Duodenal mucosa (tissue), 2 donors: ENCODE data around the gene SCN2B.

ENCODE experiments used
- H3K27ac ChIP-seq: one replicate; pipeline ENCODE4 v1.7.0; 2013; ENCODE audit warnings: low read depth, low read length
- H3K27me3 ChIP-seq, 2 donors: one replicate each; pipeline ENCODE4 v1.7.0; 2013; ENCODE audit warnings: low read length in 2 of 2, control low read depth in 1 of 2; ENCODE audit not compliant: insufficient read depth in 2 of 2, control insufficient read depth in 1 of 2
- H3K36me3 ChIP-seq, 2 donors: one replicate each; pipeline ENCODE4 v1.7.0; 2013; ENCODE audit warnings: low read length in 2 of 2, control low read depth in 1 of 2; ENCODE audit not compliant: insufficient read depth in 2 of 2, control insufficient read depth in 1 of 2
- H3K4me1 ChIP-seq, 2 donors: one replicate each; pipeline ENCODE4 v1.7.0; 2013; ENCODE audit warnings: low read length in 2 of 2, control low read depth in 1 of 2; ENCODE audit not compliant: insufficient read depth in 2 of 2, control insufficient read depth in 1 of 2
- H3K4me3 ChIP-seq, 2 donors: one replicate each; pipeline ENCODE4 v1.7.0; 2013; ENCODE audit warnings: low read length in 2 of 2, low read depth in 1 of 2
- H3K9ac ChIP-seq, 2 donors: one replicate each; pipeline ENCODE4 v1.7.0; 2013; ENCODE audit warnings: low read length in 2 of 2, low read depth in 1 of 2
- H3K9me3 ChIP-seq, 2 donors: one replicate each; pipeline ENCODE4 v1.7.0; 2013; ENCODE audit warnings: low read length in 2 of 2, control low read depth in 1 of 2; ENCODE audit not compliant: control insufficient read depth in 1 of 2

The SCN2B gene

DNA sequence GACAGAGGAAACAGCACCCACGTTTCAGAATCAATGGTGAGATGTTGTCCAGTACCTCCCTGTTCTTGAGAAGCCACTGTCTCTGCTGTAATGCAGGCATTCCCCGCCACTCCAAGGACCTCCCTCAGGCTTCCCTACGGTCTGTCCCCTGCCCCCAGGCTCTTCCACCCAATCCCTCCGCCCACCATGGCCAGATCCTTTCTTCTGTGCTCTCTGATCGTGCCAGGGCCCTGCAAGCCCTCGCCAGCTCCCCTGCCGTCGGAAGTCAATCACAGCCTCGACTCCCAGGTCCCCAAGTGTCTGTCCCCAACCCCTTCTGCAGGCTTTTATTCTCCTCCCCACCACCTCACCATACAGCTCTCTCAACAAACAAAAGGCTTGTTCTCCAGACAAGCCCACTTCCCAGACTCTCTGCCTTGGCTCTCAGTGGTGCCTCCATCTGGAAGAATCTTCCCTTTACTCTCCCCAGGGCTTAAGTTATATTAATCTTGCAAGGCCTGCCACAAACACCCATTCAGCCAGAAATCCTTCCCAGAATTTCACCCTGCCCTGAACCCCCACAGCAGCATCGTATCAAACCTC, 37.5 kb downstream of the SCN2B start:
- Histone ChIP-seq H3K9ac (no peak overlapping the region), H3K36me3 (no peaks in the 10 kb centered on the region), H3K27me3 (peaks cover 20% of the 10 kb centered on the region in 2 donors), H3K27ac (no peak overlapping the region), H3K9me3 (no peaks in the 10 kb centered on the region), H3K4me1 (no peaks in the 10 kb centered on the region), H3K4me3 (no peak overlapping the region)

DNA sequence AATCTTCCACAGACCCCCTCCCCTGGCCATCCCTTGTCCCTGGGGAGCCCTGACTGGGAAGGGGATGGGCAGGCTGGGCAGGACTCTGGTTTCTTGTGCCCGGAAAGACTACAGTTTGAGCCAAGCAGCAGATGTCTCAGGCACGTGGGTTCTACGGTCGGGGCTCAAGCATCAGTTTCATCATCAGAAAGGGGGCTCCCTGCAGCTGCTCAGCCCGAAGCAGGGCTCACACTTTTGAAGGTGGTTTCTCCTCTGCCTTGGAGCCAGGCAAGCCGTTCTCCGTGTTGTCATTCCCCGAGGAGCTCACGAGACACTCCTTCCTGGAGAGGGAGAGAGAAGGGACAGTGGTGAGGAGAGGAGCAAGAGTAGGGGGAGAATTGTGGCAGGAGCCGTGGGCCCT, 39.6 kb downstream of the SCN2B start:
- Histone ChIP-seq H3K9me3 (no peaks in the 10 kb centered on the region), H3K27me3 (peaks cover 6 to 7% of the 10 kb centered on the region in 2 donors), H3K9ac (no peak overlapping the region), H3K4me1 (no peaks in the 10 kb centered on the region), H3K4me3 (no peak overlapping the region), H3K27ac (no peak overlapping the region), H3K36me3 (no peaks in the 10 kb centered on the region)

DNA sequence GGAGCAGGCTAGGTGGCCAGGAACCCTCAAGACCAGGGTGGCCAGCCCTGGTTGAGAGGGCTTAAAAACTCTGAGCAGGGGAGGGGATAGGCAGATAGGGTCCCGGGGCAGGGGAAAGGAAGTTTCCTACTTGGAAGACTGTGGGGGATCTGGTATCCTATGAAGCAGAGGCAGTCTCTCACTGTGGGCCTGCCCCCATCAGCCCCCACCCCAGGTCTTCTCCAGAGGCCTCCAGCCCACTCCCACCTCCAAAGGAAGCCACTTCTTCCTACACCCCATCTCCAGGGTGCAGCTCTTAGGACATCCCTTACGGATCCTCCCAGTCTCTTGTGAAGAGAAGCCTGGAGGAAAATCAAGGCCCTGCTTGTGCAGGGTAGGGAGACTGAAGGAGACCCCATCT, 40.1 kb downstream of the SCN2B start:
- H3K4me1 ChIP-seq: no peaks in the 10 kb centered on the region
- H3K27me3 ChIP-seq: peaks cover 3 to 6% of the 10 kb centered on the region in 2 donors
- H3K9me3 ChIP-seq: no peaks in the 10 kb centered on the region
- no peaks in the 10 kb centered on the region for H3K36me3 ChIP-seq
- H3K27ac ChIP-seq: no peak overlapping the region
- no peak overlapping the region for H3K4me3 ChIP-seq
- no peak overlapping the region for H3K9ac ChIP-seq

DNA sequence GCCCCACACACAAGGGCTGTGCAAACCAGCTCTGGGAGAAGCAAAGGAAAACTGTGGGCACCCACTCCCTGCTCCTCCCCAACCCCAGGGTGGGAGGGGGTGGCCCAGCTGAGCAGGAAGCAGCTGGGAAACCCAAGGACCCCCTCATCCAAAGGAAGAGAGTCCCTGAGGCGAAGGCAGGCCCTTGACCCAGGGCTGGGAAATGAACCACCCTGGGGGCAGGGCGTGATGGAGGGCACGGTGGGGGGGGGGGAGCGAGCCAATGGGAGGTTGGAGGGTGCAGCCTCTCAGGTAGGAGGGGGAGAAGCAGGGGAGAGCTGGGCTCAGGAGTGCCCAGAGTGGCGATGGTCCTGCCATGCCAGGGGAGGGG, 40.7 kb downstream of the SCN2B start:
- H3K36me3 ChIP-seq: no peaks in the 10 kb centered on the region
- H3K9ac ChIP-seq: no peak overlapping the region
- no peak overlapping the region for H3K27ac ChIP-seq
- H3K4me3 ChIP-seq: no peak overlapping the region
- peaks cover 0 to under 1% of the 10 kb centered on the region in 2 donors for H3K27me3 ChIP-seq
- H3K4me1 ChIP-seq: no peaks in the 10 kb centered on the region
- H3K9me3 ChIP-seq: no peaks in the 10 kb centered on the region

DNA sequence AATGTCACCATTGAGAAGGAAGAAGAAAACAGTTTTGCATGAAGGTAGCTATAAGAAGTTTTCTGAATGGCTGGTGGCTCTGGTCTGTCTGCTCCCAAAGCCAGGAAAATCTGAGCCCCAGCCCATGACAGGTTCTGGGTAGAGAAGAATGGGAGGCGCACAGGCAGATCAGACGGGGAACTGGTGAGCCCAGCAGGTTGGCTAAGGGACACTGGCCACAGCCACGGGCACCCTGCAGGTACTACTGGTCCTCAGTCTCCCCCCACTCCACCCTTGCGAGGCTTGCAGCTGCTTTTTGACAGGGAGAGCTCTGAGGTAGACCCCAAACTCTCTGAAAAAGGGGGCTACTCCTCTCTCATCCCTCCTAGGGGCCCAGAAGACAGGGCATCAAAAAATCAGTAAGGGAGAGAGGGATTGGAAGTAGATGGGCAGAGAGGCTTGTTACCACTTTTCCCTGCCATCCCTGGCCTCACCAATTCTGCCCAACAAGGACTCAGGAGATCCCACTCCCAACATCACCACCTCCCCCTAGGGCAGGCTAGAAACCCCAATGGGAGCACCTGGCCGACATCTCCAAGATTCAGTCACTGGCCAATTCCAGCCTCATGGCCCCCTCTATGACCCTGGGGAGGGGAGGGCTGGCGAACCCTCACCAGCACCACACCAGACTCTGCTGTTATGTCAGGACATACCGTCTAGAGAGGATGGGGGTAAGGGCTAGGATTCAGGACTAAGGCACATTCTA, 41.2 kb downstream of the SCN2B start:
- Histone ChIP-seq H3K4me3 (no peak overlapping the region), H3K36me3 (no peaks in the 10 kb centered on the region), H3K27ac (no peak overlapping the region), H3K9ac (no peak overlapping the region), H3K4me1 (no peaks in the 10 kb centered on the region), H3K9me3 (no peaks in the 10 kb centered on the region), H3K27me3 (no peaks in the 10 kb centered on the region)

DNA sequence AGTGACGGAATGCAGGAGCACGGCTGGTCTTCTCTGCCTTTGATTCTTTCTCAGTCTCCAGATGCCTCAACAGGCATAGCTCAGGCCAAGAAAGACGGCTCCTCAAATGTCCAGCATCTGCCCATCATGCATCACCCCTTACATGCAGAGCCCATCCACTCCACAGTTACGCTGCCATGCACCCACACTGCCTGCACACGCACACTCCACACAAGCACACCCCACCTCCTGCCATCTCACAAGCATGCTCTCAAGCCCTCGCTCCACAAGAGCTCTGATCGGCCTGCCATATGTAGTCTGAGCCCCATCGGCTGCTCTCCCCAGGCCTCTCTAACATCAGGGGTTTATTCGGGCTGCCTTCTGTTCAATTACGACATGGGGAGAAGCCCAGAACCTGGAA, 42.6 kb downstream of the SCN2B start:
- Histone ChIP-seq H3K27me3 (no peaks in the 10 kb centered on the region), H3K36me3 (no peaks in the 10 kb centered on the region), H3K9me3 (no peaks in the 10 kb centered on the region)

DNA sequence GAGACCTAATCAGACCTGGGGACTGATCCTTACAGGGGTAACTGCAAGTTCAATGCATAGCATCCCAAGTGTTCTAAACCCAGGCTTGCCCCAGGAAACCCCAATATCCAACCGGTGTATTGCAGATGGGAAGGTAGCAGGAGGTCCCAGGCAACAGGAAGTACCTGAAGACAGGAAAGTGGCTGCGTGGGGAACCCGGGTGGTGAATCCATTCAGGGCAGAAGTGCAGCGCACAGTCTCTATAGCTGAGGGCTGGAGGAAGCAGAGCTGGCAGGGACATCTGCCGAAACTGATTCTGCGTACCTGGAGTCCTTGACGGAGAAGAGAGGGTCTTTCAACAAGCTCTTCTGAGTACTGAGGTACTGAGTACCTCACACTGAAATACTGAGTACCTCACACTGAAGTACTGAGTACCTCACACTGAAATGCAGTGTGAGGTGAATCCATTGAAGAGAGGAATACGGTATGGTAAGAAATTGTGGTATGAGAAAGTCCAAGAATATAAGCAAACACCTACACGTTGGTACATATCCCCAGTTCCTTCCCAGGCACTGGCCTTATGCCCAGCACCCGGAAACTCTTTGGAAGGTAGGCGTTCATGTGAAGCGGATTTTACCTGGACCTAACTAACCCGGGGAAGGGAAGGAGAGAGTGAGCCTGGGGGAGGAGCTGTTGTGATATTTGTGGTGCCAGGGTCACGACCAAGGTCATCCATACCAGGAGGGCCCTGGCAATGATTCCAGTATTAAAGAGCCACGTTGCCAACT, 43.9 kb downstream of the SCN2B start:
- no peaks in the 10 kb centered on the region for H3K9me3 ChIP-seq
- no peaks in the 10 kb centered on the region for H3K27me3 ChIP-seq
- no peak overlapping the region for H3K27ac ChIP-seq
- H3K36me3 ChIP-seq: no peaks in the 10 kb centered on the region
- no peak overlapping the region for H3K4me3 ChIP-seq
- no peak overlapping the region for H3K9ac ChIP-seq
- no peaks in the 10 kb centered on the region for H3K4me1 ChIP-seq

More for the DNA sequence above, 42.6 kb downstream of the SCN2B start:
- no peaks in the 10 kb centered on the region for H3K4me1 ChIP-seq
- H3K4me3 ChIP-seq: no peak overlapping the region
- H3K9ac ChIP-seq: no peak overlapping the region
- no peak overlapping the region for H3K27ac ChIP-seq

DNA sequence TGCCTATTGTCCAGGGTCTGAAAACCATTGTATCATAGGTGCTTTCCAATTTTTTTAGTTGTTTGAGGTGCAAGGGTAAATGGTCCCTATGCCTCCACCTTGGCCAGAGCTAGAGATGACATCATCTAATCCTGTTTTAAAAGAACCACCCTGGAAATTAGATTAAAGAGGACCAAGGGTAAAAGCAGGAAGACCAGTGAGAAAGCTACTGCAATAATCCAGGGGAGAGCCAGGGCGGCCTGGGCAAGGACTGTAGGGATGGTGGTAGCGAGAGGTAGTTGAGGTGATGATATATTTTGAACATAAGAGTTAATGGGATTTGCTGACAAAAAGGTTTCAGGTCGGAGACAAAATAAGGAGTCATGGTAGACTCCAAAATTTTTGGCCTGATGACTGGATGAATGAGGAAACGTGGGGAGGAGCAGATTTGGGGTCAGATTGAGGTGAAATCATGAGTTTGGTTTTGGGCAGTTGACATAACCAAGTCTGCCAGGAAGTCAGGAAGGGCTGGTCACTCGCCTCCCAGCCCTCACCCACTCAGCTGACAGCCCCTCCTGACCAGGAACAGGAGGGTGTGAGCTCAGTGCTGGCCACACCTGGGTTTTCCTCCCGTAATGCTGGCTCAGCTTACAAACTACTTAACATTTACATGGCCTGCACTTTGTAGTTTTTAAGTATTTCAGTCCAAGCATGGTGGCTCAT, 46.8 kb downstream of the SCN2B start:
- no peak overlapping the region for H3K9ac ChIP-seq
- H3K27ac ChIP-seq: no peak overlapping the region
- no peaks in the 10 kb centered on the region for H3K27me3 ChIP-seq
- H3K9me3 ChIP-seq: no peaks in the 10 kb centered on the region
- peaks cover 0 to 10% of the 10 kb centered on the region in 2 donors for H3K36me3 ChIP-seq
- H3K4me1 ChIP-seq: no peaks in the 10 kb centered on the region
- no peak overlapping the region for H3K4me3 ChIP-seq

DNA sequence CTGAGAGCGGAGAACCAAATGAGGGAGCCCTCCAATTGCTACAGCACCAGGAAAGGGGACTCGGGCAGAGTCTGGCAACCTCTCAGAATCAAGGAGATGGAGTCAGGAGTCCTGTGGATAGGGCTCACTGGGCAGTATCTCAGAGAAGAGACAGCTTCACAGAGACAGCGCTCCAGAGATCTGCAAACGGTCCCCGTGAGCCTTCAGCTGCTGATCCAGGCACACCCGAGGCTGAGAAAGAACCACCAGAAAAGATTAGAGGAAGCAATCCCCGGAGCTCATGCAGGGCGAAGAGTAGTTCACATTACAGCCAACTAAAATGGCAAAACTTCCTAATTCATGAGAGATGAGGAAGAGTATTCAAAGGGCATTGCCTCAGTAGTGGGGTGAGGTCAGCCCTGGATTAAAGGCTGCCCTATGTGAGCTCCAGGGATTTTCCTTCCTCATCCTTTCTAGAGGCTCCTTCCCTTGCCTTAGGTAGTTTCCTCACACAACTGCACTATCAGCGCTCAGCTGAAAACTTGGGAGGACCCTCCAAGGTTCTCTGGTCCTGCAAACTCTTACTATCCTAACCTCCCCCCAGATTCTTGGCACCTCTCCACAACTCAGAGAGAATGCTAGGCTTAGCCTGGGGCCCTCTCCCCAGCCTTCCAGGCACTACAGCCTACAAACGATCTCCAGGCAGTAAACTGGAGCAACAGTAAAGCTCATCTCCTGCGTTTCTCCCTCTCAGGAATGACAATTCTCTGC, 47.5 kb downstream of the SCN2B start:
- Histone ChIP-seq H3K36me3 (peaks cover 0 to 10% of the 10 kb centered on the region in 2 donors), H3K4me1 (no peaks in the 10 kb centered on the region), H3K4me3 (no peak overlapping the region), H3K27me3 (no peaks in the 10 kb centered on the region), H3K9me3 (no peaks in the 10 kb centered on the region), H3K9ac (no peak overlapping the region), H3K27ac (no peak overlapping the region)
